WTC11 (cell line): Measurements from ENCODE around the gene CYBB. TPM values are rescaled to one million over a fixed set of nuclear protein-coding genes. Genes with fewer than 3 reads are reported as not detected.

Source experiments
- total RNA-seq: library from RNA; stranded (reverse); gene quantifications from 3 replicates; pipeline ENCODE4 v1.2.3, GENCODE V29; 2021

Gene CYBB
- total RNA-seq, 1 experiment from 2014 or later, result 0.22 TPM

Other genes with a start within 250 kb of the CYBB start
- 0.44 to 0.55 TPM (median 0.48 TPM) in 3 replicates for gene LANCL3, start 208.4 kb upstream of the CYBB start, total RNA-seq
- gene XK, start 94.3 kb upstream of the CYBB start, total RNA-seq, result 1.1 to 1.5 TPM (median 1.4 TPM) in 3 replicates
- 5.1 to 6.1 TPM (median 5.7 TPM) in 3 replicates for gene DYNLT3, start 67.5 kb downstream of the CYBB start, total RNA-seq
- 0.25 to 0.39 TPM (median 0.26 TPM) in 3 replicates for gene SYTL5, start 226.5 kb downstream of the CYBB start, total RNA-seq